HFFc6 (cell line): ENCODE data around the gene EPHA2. TPM values are rescaled to one million over a fixed set of nuclear protein-coding genes. Genes with fewer than 3 reads are reported as not detected.

Experiments
- DNase-seq: peaks from one replicate; pipeline ENCODE4 v3.0.0-alpha.2; 2018
- H3K27ac Mint-ChIP-seq: 2 replicates; pipeline ENCODE4 v1.8.0; 2020; ENCODE audit warnings: mild to moderate bottlenecking, mixed read lengths
- H3K27me3 Mint-ChIP-seq: 2 replicates; pipeline ENCODE4 v1.8.0; 2021; ENCODE audit warnings: mild to moderate bottlenecking, moderate library complexity, mixed read lengths; ENCODE audit not compliant: insufficient read depth
- H3K36me3 Mint-ChIP-seq: 2 replicates; pipeline ENCODE4 v1.8.0; 2021; ENCODE audit warnings: low read depth, mixed read lengths
- H3K4me1 Mint-ChIP-seq: 2 replicates; pipeline ENCODE4 v1.8.0; 2020; ENCODE audit warnings: low read depth, mixed read lengths
- H3K4me3 Mint-ChIP-seq: 2 replicates; pipeline ENCODE4 v1.8.0; 2020; ENCODE audit warnings: mild to moderate bottlenecking, moderate library complexity, mixed read lengths
- H3K9me3 Mint-ChIP-seq: 2 replicates; pipeline ENCODE4 v1.8.0; 2020; ENCODE audit warnings: mild to moderate bottlenecking, mixed read lengths
- CTCF ChIP-seq: fragments of 200-600 bp; sonication (generic); IDR thresholded peaks from 2 replicates; pipeline ENCODE4 v1.5.0; 2021; ENCODE audit warnings: antibody characterized with exemption, mild to moderate bottlenecking
- total RNA-seq, 6 experiments: library from RNA; stranded (reverse); fragmentation: NEBNext Ultra II Directional; extraction: Animal tissue kit (Norgen Biotek cat#: 25700); gene quantifications; 2 replicates in 1 of 6; 3 replicates in 5 of 6; pipeline ENCODE4 v1.2.3, GENCODE V29; 2021

Gene EPHA2
- total RNA-seq, 6 experiments from 2014 or later: 77.3 to 106 (median 81.2) TPM

- no peak overlapping the region for H3K4me3 Mint-ChIP-seq
- peaks cover 6% of the 10 kb centered on the region for H3K27me3 Mint-ChIP-seq
- H3K4me1 Mint-ChIP-seq: peaks cover 32% of the 10 kb centered on the region
- TF ChIP-seq CTCF: no peak
- H3K9me3 Mint-ChIP-seq: no peaks in the 10 kb centered on the region
- no peak overlapping the region for H3K27ac Mint-ChIP-seq
- no peaks in the 10 kb centered on the region for H3K36me3 Mint-ChIP-seq
- DNase-seq: no peak
These were observed 41.1 kb downstream of the EPHA2 start for GRCh38 chr1:16114527-16115467.

GRCh38 chr1:16112596-16113555, 43.0 kb downstream of the EPHA2 start:
- Mint-ChIP-seq H3K27ac (peak overlapping the region; percentile 19; the same call in 1 of the 2 replicates), H3K4me3 (no peak overlapping the region), H3K36me3 (peaks cover 7% of the 10 kb centered on the region), H3K27me3 (no peaks in the 10 kb centered on the region), H3K9me3 (peaks cover 9% of the 10 kb centered on the region), H3K4me1 (peaks cover 31% of the 10 kb centered on the region)
- TF ChIP-seq CTCF: no peak
- no peak for DNase-seq

GRCh38 chr1:16111771-16112595, 43.9 kb downstream of the EPHA2 start:
- peak; percentile 70 for DNase-seq
- TF ChIP-seq CTCF: no peak
- Mint-ChIP-seq H3K36me3 (peaks cover 13% of the 10 kb centered on the region), H3K4me1 (peaks cover 22% of the 10 kb centered on the region), H3K27ac (no peak overlapping the region), H3K4me3 (no peak overlapping the region), H3K27me3 (no peaks in the 10 kb centered on the region), H3K9me3 (peaks cover 16% of the 10 kb centered on the region)

GRCh38 chr1:16110884-16111283, 45.0 kb downstream of the EPHA2 start:
- Mint-ChIP-seq H3K4me3 (no peak overlapping the region), H3K27me3 (0 out of 2 replicates have a peak, but pooled peaks cover 2% of the 10 kb centered on the region), H3K4me1 (peaks cover 16% of the 10 kb centered on the region), H3K27ac (no peak overlapping the region), H3K36me3 (peaks cover 13% of the 10 kb centered on the region), H3K9me3 (peaks cover 16% of the 10 kb centered on the region)
- TF ChIP-seq CTCF: no peak
- DNase-seq: no peak

GRCh38 chr1:16110456-16110855, 45.4 kb downstream of the EPHA2 start:
- Mint-ChIP-seq H3K27ac (no peak overlapping the region), H3K27me3 (0 out of 2 replicates have a peak, but pooled peaks cover 2% of the 10 kb centered on the region), H3K4me3 (no peak overlapping the region), H3K4me1 (peaks cover 16% of the 10 kb centered on the region), H3K9me3 (peaks cover 16% of the 10 kb centered on the region), H3K36me3 (peaks cover 13% of the 10 kb centered on the region)
- no peak for TF ChIP-seq CTCF
- DNase-seq: no peak
